Measurements from ENCODE around the gene ROM1. TPM values are rescaled to one million over a fixed set of nuclear protein-coding genes. Genes with fewer than 3 reads are reported as not detected.
A peak's percentile ranks its signal among the peaks of the same experiment; 100 is the strongest.

The ROM1 gene
- total RNA-seq, 1 donor from 2014 or later, result 3.3 TPM

DNA sequence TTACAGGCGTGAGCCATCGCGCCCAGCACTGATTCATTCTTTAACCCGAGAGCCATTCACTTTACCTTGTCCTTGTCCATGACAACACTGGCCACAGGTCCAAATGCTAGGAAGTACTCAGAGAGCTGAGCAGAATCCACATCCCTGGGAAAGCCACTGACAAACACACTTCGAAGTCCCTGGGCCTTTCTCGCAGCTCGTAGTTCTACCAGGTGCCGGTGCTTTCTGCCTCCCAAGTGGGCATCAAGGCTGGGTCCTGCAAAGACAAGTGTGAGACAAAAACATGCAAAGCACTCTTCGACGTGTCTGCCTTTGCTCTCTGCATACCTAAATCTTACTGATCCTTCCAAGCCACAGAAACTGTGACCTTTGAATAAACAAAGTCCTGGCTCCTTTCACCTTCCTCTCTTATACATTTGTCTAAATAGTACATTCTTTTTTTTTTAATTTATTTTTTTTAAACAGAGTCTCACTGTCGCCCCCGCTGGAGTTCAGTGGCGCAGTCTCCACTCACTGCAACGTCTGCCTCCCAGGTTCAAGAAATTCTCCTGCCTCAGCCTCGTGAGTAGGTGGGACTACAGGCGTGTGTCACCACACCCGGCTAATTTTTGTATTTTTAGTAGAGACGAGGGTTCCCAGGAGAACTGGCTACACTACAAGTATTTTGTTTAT, 24.0 kb upstream of the ROM1 start:
- DNase-seq (ENCODE audit: low read depth in 2 of 2), result peak in 1 of 2 donors; percentile 48

DNA sequence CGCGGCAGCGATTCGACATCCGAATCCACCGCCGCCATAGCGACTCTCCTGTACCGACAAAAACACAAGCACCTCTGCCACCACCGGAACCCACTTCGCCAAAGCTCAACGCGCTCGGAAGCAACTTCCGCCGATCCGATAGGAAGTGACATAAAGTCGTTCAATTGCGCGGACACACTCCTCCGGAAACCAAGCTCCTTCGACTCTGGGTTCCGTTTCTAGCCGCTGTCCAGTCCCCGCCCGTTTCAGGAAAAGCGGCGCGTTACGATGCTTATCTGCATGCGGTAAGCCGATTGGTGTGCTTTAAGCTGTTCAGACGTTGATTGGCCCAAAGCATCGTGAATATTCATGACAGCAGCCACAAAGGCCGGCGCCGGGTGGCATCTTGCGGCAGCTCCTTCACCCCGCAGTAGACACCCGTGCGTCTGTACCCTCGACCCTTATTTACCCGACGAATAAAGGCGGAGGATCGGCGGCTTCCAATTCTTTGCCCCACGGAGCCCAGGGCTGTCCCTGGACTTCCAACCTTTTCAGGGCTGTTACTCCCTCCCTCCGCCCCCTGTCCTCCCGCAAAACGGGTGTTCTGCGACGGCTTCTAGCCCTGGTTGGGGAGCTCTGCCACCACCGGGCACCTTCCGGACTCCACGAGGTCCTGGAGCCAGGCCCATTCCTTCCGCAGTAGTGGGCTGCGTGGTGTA, 21.5 kb upstream of the ROM1 start, which contains the start of gene TUT1:
TSS of gene TUT1 (minus strand) at position 76 of the 698 bp plus-strand sequence. CDS start at position 38, 38 bp downstream.
- peak; percentile 99 to 100 for DNase-seq (ENCODE audit: low read depth in 2 of 2)

- DNase-seq (ENCODE audit: low read depth in 2 of 2), result no peak
These were observed 20.8 kb upstream of the ROM1 start for GRCh38 chr11:62592146-62592815.

GRCh38 chr11:62592989-62593421, 20.1 kb upstream of the ROM1 start:
- DNase-seq (ENCODE audit: low read depth in 2 of 2), result no peak

DNA sequence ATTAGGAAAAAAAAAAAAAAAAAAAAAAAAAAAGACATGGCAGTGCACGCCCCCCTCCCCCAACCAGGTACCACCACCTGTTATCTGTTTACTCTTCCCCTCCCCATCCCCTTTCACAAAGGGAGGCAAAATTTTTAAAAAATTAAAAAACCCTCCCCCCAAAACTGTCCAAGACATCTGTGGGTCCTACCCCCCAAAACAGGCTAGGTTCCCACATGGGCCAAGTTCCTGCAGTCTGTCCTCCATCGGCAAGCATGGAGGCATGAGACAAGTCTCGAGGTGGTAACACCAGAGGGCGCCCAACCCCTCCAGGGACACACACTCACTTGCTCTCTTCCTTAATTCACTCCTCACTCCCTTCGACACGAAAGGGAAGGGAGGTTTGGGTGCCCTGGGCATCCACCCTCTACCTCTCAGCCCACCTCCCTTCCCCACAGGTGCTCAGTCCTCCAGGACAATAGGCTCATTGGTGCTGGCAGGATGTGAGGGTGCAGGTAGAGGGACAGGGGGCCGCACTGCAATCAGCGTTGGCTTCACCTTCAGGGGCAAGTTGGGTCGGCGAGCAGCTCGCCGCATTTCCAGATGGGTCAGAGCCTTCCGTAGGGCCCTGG, 19.5 kb upstream of the ROM1 start:
- DNase-seq (ENCODE audit: low read depth in 2 of 2), result peak in 1 of 2 donors; percentile 79

DNA sequence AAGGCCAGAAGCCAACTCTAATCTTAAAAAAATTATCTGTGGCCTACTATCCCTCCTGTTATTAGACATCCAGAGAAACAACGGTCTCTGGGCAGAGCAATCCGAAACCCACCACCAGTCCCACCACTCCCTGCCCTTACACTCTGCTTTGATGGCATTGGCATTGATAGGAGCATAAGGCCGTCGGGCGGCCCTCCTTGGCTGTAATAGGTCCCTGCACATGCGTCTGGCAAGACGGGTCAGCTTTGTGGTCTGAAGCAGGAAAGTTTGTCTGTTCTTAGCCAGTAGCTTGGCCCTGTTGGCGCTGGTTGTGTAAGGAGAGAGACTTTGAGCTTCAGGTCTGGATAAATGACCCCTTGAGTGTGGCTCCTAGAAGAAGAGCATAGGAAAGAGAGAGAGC, 17.9 kb upstream of the ROM1 start:
- DNase-seq (ENCODE audit: low read depth in 2 of 2), result no peak

GRCh38 chr11:62599069-62599696, 13.9 kb upstream of the ROM1 start:
- peak; percentile 90 to 98 for DNase-seq (ENCODE audit: low read depth in 2 of 2)

- DNase-seq (ENCODE audit: low read depth in 2 of 2), result no peak
These were observed 13.2 kb upstream of the ROM1 start for GRCh38 chr11:62599901-62600300.

- no peak for DNase-seq (ENCODE audit: low read depth in 2 of 2)
These were observed 12.5 kb upstream of the ROM1 start for GRCh38 chr11:62600367-62601121.

DNA sequence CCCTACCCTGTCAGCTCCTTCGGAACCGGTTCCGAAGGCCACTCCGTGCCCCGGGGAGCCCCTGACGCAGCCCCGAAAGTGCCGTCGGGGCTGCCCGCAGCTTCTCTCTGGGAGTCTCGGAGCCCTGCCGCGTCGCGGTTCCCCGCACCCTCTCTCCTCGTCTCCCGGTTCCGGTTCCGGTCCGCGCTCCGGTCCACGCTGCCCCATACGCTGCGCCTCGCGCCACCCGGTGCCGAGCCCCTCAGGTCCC, 12.0 kb upstream of the ROM1 start:
- peak in 1 of 2 donors; percentile 52 for DNase-seq (ENCODE audit: low read depth in 2 of 2)

DNA sequence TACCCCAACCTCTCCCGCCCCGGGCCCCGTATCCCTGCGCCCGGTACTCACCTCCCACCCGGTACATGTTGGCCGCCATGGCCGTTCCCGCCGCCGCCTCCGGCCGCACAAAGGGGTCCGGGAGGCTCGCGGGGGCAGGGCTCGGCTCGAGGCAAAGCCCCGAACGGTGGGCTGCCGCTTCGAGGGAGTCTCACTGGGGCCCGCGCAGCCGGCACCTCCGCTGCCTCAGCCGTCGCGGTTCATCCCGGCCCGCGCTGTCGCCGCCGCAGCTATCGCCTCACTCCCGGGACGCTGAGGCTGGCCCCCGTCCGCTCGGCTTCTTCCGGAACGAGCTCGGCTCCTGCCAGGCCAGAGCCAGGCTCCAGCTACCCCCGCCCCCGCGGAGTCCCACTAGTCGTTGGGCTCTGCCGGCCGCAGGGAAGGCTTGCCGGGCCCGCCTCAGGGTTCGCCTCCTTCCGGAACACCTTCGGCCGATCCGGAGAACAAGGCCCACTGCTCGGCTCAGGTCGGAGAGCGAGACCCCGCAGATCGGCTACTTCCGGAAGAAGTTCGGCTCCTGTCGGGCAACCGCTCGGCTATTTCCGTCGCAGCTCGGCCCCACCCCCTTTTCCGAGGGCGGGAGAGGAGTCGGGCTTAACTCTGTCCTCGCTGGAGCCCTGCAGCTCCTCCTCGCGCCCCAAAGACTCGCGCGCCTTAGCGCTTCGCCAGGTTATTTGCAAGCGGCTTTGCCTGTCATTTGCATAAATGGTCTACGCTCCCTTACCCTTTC, 11.5 kb upstream of the ROM1 start, which contains the start of gene MTA2:
TSS of gene MTA2 (minus strand) at position 494 of the 769 bp plus-strand sequence. CDS start at position 79, 415 bp downstream.
- peak; percentile 94 to 98 for DNase-seq (ENCODE audit: low read depth in 2 of 2)

GRCh38 chr11:62602141-62603071, 10.7 kb upstream of the ROM1 start:
- DNase-seq (ENCODE audit: low read depth in 2 of 2), result peak in 1 of 2 donors; percentile 76

DNA sequence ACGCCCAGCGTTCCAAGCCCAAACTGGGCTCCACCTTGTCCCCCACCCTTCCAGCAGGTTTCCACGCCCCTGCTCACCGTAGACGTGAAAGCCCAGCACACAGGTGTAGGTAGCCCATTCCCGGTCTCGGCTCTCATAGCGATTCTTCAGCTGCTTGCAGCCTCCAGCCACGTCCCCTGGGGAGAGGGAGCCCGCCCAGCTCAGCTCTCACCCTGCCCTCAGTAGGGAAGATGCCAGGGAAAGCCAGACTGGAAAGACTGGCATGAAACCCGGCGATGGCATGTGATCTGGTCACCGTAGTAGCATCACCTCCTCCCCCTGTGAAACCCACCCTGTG, 10.0 kb upstream of the ROM1 start:
- DNase-seq (ENCODE audit: low read depth in 2 of 2), result no peak

- no peak for DNase-seq (ENCODE audit: low read depth in 2 of 2)
These were observed 9.2 kb upstream of the ROM1 start for GRCh38 chr11:62603776-62604299.

DNA sequence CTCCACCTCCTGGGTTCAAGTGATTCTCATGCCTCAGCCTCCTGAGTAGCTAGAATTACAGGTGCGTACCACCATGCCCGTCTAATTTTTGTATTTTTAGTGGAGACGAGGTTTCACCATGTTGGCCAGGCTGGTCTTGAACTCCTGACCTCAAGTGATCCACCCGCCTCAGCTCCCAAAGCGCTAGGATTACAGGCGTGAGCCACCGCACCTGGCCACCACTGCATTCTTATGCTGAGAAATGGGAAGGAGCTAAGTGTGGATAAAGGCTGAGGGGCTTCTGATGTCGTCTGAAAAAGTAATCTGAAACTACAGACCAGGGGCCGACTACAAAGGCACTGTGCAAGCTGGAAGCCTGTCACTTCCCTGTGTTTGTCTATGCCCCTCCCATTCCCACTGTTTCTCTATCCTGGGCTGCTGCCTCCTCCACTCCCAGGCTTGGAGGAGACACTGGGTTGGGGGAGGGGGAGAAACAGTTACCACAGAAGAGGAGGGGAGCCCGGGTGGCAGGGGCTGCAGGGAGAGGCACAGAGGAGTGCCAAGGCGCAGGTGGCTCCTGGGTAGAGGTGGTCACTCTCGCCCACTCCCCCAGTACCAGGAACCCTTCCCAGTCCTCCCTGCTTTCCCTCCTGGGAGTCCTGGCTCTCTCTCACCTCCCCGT, 8.5 kb upstream of the ROM1 start:
- DNase-seq (ENCODE audit: low read depth in 2 of 2), result no peak

- DNase-seq (ENCODE audit: low read depth in 2 of 2), result no peak
These were observed 7.6 kb upstream of the ROM1 start for GRCh38 chr11:62605467-62605866.

DNA sequence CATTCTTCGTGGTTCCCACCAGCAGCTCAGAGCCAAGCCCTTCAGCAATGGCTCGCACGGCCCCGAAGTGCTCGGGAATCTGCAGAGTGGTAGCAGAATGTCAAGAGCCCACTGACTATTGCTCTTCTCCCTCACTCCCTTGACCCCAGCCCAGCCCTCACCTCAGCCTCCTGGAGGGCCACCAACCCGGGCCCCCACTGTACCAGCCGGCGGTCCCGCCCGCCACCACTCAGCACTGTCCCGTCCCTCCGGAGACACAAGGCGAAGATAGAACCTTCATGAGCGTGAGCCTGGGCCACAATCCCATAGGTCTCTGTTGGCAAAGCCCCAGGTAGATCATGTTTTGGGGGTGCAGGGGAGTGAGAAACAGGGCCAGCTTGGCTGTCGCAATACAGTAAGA, 7.2 kb upstream of the ROM1 start:
- no peak for DNase-seq (ENCODE audit: low read depth in 2 of 2)

DNA sequence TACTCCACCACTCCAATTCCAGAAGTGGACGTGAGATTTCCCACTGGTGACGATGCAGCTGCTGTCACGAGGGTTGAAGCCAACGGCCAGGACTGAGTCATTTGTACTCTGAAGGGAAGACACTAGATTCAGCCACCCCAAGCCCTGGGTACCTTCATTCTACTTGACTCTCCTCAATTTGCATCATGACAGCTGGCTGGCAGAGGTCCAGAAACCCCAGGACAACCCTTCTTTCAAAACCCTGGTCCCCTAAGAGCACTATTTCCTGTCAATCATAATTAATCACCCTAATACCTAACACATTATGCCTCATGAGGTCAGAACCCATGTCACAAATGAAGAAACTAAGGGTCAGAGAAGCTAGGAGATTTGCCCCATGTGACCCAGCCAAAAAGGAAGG, 5.3 kb upstream of the ROM1 start:
- no peak for DNase-seq (ENCODE audit: low read depth in 2 of 2)
